Liver (tissue), 9 donors: Measurements from ENCODE around the gene TXNDC11. TPM values are rescaled to one million over a fixed set of nuclear protein-coding genes. Genes with fewer than 3 reads are reported as not detected.

Experiments
- DNase-seq: peaks from one replicate; pipeline ENCODE4 v3.0.0-alpha.2; 2017; ENCODE audit warnings: low spot score
- H3K27ac ChIP-seq, 2 donors: one replicate each; pipeline ENCODE4 v1.7.0; 2013; ENCODE audit warnings: inconsistent platforms in 2 of 2, low read length in 2 of 2, control low read depth in 1 of 2, low read depth in 1 of 2, mild to moderate bottlenecking in 1 of 2
- H3K27me3 ChIP-seq, 4 donors: one replicate each; pipeline versions ENCODE4 v1.6.1 to v1.7.0; 2013; ENCODE audit warnings: low read length in 3 of 4, inconsistent platforms in 1 of 4, mild to moderate bottlenecking in 1 of 4, moderate library complexity in 1 of 4; ENCODE audit not compliant: control insufficient read depth in 4 of 4, insufficient read depth in 4 of 4
- H3K36me3 ChIP-seq, 4 donors: one replicate each; pipeline versions ENCODE4 v1.6.1 to v1.7.0; 2013; ENCODE audit warnings: low read length in 3 of 4, mild to moderate bottlenecking in 3 of 4, low read depth in 1 of 4, moderate library complexity in 1 of 4; ENCODE audit not compliant: control insufficient read depth in 4 of 4, insufficient read depth in 3 of 4
- H3K4me1 ChIP-seq, 4 donors: one replicate each; pipeline versions ENCODE4 v1.6.1 to v1.7.0; 2013; ENCODE audit warnings: low read length in 3 of 4, mild to moderate bottlenecking in 3 of 4, moderate library complexity in 1 of 4; ENCODE audit not compliant: control insufficient read depth in 4 of 4, insufficient read depth in 4 of 4
- H3K4me3 ChIP-seq, 3 donors: one replicate each; pipeline versions ENCODE4 v1.6.1 to v1.7.0; 2013; ENCODE audit warnings: low read length in 3 of 3, control low read depth in 1 of 3, low read depth in 1 of 3, mild to moderate bottlenecking in 1 of 3
- H3K9ac ChIP-seq, 2 donors: one replicate each; pipeline ENCODE4 v1.7.0; 2013; ENCODE audit warnings: low read length in 2 of 2, mild to moderate bottlenecking in 2 of 2, moderate library complexity in 2 of 2, control low read depth in 1 of 2, low read depth in 1 of 2
- H3K9me3 ChIP-seq, 4 donors: one replicate each; pipeline versions ENCODE4 v1.6.1 to v1.7.0; 2013; ENCODE audit warnings: low read length in 3 of 4; ENCODE audit not compliant: control insufficient read depth in 4 of 4
- EGR1 ChIP-seq, 2 donors: IDR thresholded peaks; 2 replicates each; pipeline ENCODE4 v1.6.1; 2016 to 2018; ENCODE audit warnings: antibody characterized with exemption in 2 of 2, low read depth in 2 of 2
- FOXA1 ChIP-seq: IDR thresholded peaks from 2 replicates; pipeline ENCODE4 v1.6.1; 2016; ENCODE audit warnings: antibody characterized with exemption
- FOXA2 ChIP-seq: IDR thresholded peaks from 2 replicates; pipeline ENCODE4 v1.6.1; 2016; ENCODE audit warnings: antibody characterized with exemption
- HNF4A ChIP-seq, 2 donors: conservative IDR thresholded peaks; 2 replicates each; pipeline ENCODE4 v1.6.1; 2016; ENCODE audit warnings: antibody characterized with exemption in 2 of 2, mild to moderate bottlenecking in 2 of 2
- HNF4G ChIP-seq: IDR thresholded peaks from 2 replicates; pipeline ENCODE4 v1.6.1; 2016; ENCODE audit warnings: antibody characterized with exemption
- JUND ChIP-seq, 2 donors: IDR thresholded peaks; 2 replicates each; pipeline ENCODE4 v1.6.1; 2016; ENCODE audit warnings: antibody characterized with exemption in 2 of 2
- MAX ChIP-seq: IDR thresholded peaks from 2 replicates; pipeline ENCODE4 v1.6.1; 2016; ENCODE audit warnings: antibody characterized with exemption
- NR2F2 ChIP-seq: IDR thresholded peaks from 2 replicates; pipeline ENCODE4 v1.6.1; 2016; ENCODE audit warnings: antibody characterized with exemption
- RAD21 ChIP-seq, 2 donors: IDR thresholded peaks; 2 replicates each; pipeline ENCODE4 v1.6.1; 2016; ENCODE audit warnings: antibody characterized with exemption in 2 of 2, mild to moderate bottlenecking in 2 of 2
- REST ChIP-seq: IDR thresholded peaks from 2 replicates; pipeline ENCODE4 v1.6.1; 2016; ENCODE audit warnings: antibody characterized with exemption, mild to moderate bottlenecking
- RXRA ChIP-seq, 2 donors: IDR thresholded peaks; 2 replicates each; pipeline ENCODE4 v1.6.1; 2017 to 2018; ENCODE audit warnings: antibody characterized with exemption in 2 of 2, mild to moderate bottlenecking in 1 of 2
- SP1 ChIP-seq: IDR thresholded peaks from 2 replicates; pipeline ENCODE4 v1.6.1; 2018; ENCODE audit warnings: antibody characterized with exemption, mild to moderate bottlenecking
- TAF1 ChIP-seq: conservative IDR thresholded peaks from 2 replicates; pipeline ENCODE4 v1.6.1; 2016; ENCODE audit warnings: antibody characterized with exemption, mild to moderate bottlenecking
- YY1 ChIP-seq: IDR thresholded peaks from 2 replicates; pipeline ENCODE4 v1.6.1; 2016; ENCODE audit warnings: antibody characterized with exemption, mild to moderate bottlenecking
- ZBTB33 ChIP-seq: IDR thresholded peaks from 2 replicates; pipeline ENCODE4 v1.6.1; 2016; ENCODE audit warnings: antibody characterized with exemption
- WGBS: extraction: QIAGEN DNeasy Blood & Tissue Kit; methylation state at CpG from one replicate; pipeline ENCODE4 v1.1.7; 2013; 5-methylcytosine and 5-hydroxymethylcytosine counted together
- polyA plus RNA-seq, 2 donors: library from polyadenylated mRNA; stranded (reverse) in 1 of 2; unstranded in 1 of 2; fragments of 200-250 nt in 1 of 2; fragments of >200 nt in 1 of 2; fragmentation: Nextera tagmentation in 1 of 2; extraction: Ambion mirVana in 1 of 2; gene quantifications; one replicate each; pipeline versions ENCODE4 v1.2.1 to v1.2.3, GENCODE V29; 2013 to 2015
- total RNA-seq, 2 donors: library from RNA; depleted of rRNA; stranded (reverse); fragments of >200 nt; gene quantifications; one replicate each; pipeline ENCODE4 v1.2.3, GENCODE V29; 2014
- TF ChIP-seq, protein P1 (sequence below): IDR thresholded peaks from 2 replicates; pipeline ENCODE4 v1.6.1; 2016; ENCODE audit warnings: antibody characterized with exemption
- TF ChIP-seq, protein P2 (sequence below): fragments of 150-350 bp; IDR thresholded peaks from 2 replicates; pipeline ENCODE4 v1.5.1; 2017; ENCODE audit warnings: improper control_type of control experiment, low read depth, low read length; ENCODE audit not compliant: missing input control
- donor health status: healthy.
- donor health status: healthy.
- donor health status: healthy.
- donor health status: healthy.
- donor health status: healthy.

The TXNDC11 gene
- total and polyA plus RNA-seq, 4 donors: 26.4 to 63.5 (median 48.5) TPM

- TF ChIP-seq REST (peak; percentile 23), EGR1 (IDR thresholded peaks at IDR 0.05; ENCODE audit: low read depth in 2 of 2) (no peak), HNF4A (conservative IDR thresholded peaks at IDR 0.05) (peak; percentile 17 to 38), NR2F2 (no peak), RXRA (IDR thresholded peaks at IDR 0.05) (peak; percentile 5 to 47), SP1 (no peak), ZBTB33 (peak; percentile 19), MAX (no peak), FOXA2 (no peak), YY1 (peak; percentile 20), TAF1 (peak; percentile 41), HNF4G (no peak), JUND (IDR thresholded peaks at IDR 0.05) (peak in 1 of 2 donors; percentile 16), FOXA1 (no peak), RAD21 (IDR thresholded peaks at IDR 0.05) (peak in 1 of 2 donors; percentile 15)
- TF ChIP-seq, protein P1, sequence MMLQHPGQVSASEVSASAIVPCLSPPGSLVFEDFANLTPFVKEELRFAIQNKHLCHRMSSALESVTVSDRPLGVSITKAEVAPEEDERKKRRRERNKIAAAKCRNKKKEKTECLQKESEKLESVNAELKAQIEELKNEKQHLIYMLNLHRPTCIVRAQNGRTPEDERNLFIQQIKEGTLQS: no peak
- TF ChIP-seq, protein P2, sequence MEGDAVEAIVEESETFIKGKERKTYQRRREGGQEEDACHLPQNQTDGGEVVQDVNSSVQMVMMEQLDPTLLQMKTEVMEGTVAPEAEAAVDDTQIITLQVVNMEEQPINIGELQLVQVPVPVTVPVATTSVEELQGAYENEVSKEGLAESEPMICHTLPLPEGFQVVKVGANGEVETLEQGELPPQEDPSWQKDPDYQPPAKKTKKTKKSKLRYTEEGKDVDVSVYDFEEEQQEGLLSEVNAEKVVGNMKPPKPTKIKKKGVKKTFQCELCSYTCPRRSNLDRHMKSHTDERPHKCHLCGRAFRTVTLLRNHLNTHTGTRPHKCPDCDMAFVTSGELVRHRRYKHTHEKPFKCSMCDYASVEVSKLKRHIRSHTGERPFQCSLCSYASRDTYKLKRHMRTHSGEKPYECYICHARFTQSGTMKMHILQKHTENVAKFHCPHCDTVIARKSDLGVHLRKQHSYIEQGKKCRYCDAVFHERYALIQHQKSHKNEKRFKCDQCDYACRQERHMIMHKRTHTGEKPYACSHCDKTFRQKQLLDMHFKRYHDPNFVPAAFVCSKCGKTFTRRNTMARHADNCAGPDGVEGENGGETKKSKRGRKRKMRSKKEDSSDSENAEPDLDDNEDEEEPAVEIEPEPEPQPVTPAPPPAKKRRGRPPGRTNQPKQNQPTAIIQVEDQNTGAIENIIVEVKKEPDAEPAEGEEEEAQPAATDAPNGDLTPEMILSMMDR: no peak
- no peak for DNase-seq
- H3K36me3 ChIP-seq: peaks cover 11 to 27% (median 20%) of the 10 kb centered on the region in 4 donors
- peak overlapping the region; percentile 31 to 47 for H3K27ac ChIP-seq
- no peaks in the 10 kb centered on the region for H3K27me3 ChIP-seq
- peaks cover 11 to 54% (median 22%) of the 10 kb centered on the region in 4 donors for H3K4me1 ChIP-seq
- no peak overlapping the region for H3K9ac ChIP-seq
- WGBS: 50% methylated on average over 4 of the region's 4 CpGs
- H3K4me3 ChIP-seq: no peak overlapping the region
- no peaks in the 10 kb centered on the region for H3K9me3 ChIP-seq
Observed at GRCh38 chr16:11727796-11728543, 14.7 kb downstream of the TXNDC11 start.
